HepG2 (cell line): ENCODE measurements around the gene AANAT. TPM values are rescaled to one million over a fixed set of nuclear protein-coding genes. Genes with fewer than 3 reads are reported as not detected.

Experiments used
- ARNT2 ChIP-seq: sonication (generic); formaldehyde crosslinking; IDR thresholded peaks from 2 replicates; pipeline ENCODE4 v1.8.0; 2022; ENCODE audit warnings: mild to moderate bottlenecking, low read depth, missing genetic modification reagents, moderate library complexity
- CBFB ChIP-seq: sonication (generic); formaldehyde crosslinking; IDR thresholded peaks from 2 replicates; pipeline ENCODE4 v1.4.0; 2020; ENCODE audit warnings: missing genetic modification reagents
- CHD4 ChIP-seq: fragments of 200-600 bp; sonication (generic); IDR thresholded peaks from 2 replicates; pipeline ENCODE4 v1.7.0; 2017; ENCODE audit warnings: mild to moderate bottlenecking, low read length, borderline replicate concordance
- CREBL2 ChIP-seq: sonication (generic); formaldehyde crosslinking; IDR thresholded peaks from 2 replicates; pipeline ENCODE4 v1.8.1; 2023; ENCODE audit warnings: missing genetic modification reagents, mild to moderate bottlenecking, borderline replicate concordance
- FOXO4 ChIP-seq: sonication (generic); formaldehyde crosslinking; conservative IDR thresholded peaks from 2 replicates; pipeline ENCODE4 v1.8.1; 2023; ENCODE audit warnings: missing genetic modification reagents
- HNF1B ChIP-seq: sonication (generic); formaldehyde crosslinking; IDR thresholded peaks from 2 replicates; pipeline ENCODE4 v1.5.1; 2020; ENCODE audit warnings: mild to moderate bottlenecking, moderate library complexity, missing genetic modification reagents
- MAFF ChIP-seq: IDR thresholded peaks from 2 replicates; pipeline ENCODE4 v1.6.1; 2011; ENCODE audit warnings: low read depth, low read length, improper control_type of control experiment
- MATR3 ChIP-seq: sonication (generic); formaldehyde crosslinking; IDR thresholded peaks from 2 replicates; pipeline ENCODE4 v1.4.0; 2020; ENCODE audit warnings: missing genetic modification reagents
- POLR2AphosphoS2 ChIP-seq: IDR thresholded peaks from 2 replicates; pipeline ENCODE4 v1.6.1; 2011; ENCODE audit warnings: low read depth, low read length, improper control_type of control experiment
- RCOR2 ChIP-seq: IDR thresholded peaks from 2 replicates; pipeline ENCODE4 v1.6.1; 2016; ENCODE audit warnings: missing biosample characterization, missing genetic modification reagents
- SATB2 ChIP-seq: sonication (generic); formaldehyde crosslinking; IDR thresholded peaks from 2 replicates; pipeline ENCODE4 v1.5.0; 2020; ENCODE audit warnings: missing genetic modification reagents
- SMAD3 ChIP-seq: sonication (generic); formaldehyde crosslinking; IDR thresholded peaks from 2 replicates; pipeline ENCODE4 v1.4.0; 2020; ENCODE audit warnings: missing genetic modification reagents
- THYN1 ChIP-seq: sonication (generic); formaldehyde crosslinking; IDR thresholded peaks from 2 replicates; pipeline ENCODE4 v1.8.1; 2023; ENCODE audit warnings: low read depth, mild to moderate bottlenecking, moderate library complexity, missing genetic modification reagents, borderline replicate concordance
- YEATS4 ChIP-seq: sonication (generic); formaldehyde crosslinking; IDR thresholded peaks from 2 replicates; pipeline ENCODE4 v1.4.0; 2020; ENCODE audit warnings: missing genetic modification reagents, borderline replicate concordance
- ZBTB2 ChIP-seq: sonication (generic); formaldehyde crosslinking; IDR thresholded peaks from 2 replicates; pipeline ENCODE4 v1.8.0; 2022; ENCODE audit warnings: low read depth, missing genetic modification reagents
- ZFP41 ChIP-seq: sonication (generic); formaldehyde crosslinking; IDR thresholded peaks from 2 replicates; pipeline ENCODE4 v1.4.0; 2020; ENCODE audit warnings: mild to moderate bottlenecking, missing genetic modification reagents, borderline replicate concordance
- ZNF224 ChIP-seq: sonication (generic); formaldehyde crosslinking; IDR thresholded peaks from 2 replicates; pipeline ENCODE4 v1.5.0; 2020; ENCODE audit warnings: mild to moderate bottlenecking, missing genetic modification reagents
- ZNF251 ChIP-seq: sonication (generic); formaldehyde crosslinking; IDR thresholded peaks from 2 replicates; pipeline ENCODE4 v1.9.0; 2021; ENCODE audit warnings: mild to moderate bottlenecking, missing genetic modification reagents
- ZNF275 ChIP-seq: sonication (generic); formaldehyde crosslinking; IDR thresholded peaks from 2 replicates; pipeline ENCODE4 v1.8.0; 2022; ENCODE audit warnings: missing genetic modification reagents, mild to moderate bottlenecking, inconsistent platforms, borderline replicate concordance
- ZNF362 ChIP-seq: sonication (generic); formaldehyde crosslinking; IDR thresholded peaks from 2 replicates; pipeline ENCODE4 v1.4.0; 2020; ENCODE audit warnings: missing genetic modification reagents, mild to moderate bottlenecking, borderline replicate concordance
- ZNF382 ChIP-seq: sonication (generic); formaldehyde crosslinking; IDR thresholded peaks from 2 replicates; pipeline ENCODE4 v1.5.0; 2020; ENCODE audit warnings: missing genetic modification reagents, mild to moderate bottlenecking, borderline replicate concordance
- ZNF441 ChIP-seq: sonication (generic); formaldehyde crosslinking; IDR thresholded peaks from 2 replicates; pipeline ENCODE4 v1.7.0; 2021; ENCODE audit warnings: missing genetic modification reagents, borderline replicate concordance
- ZNF543 ChIP-seq: sonication (generic); formaldehyde crosslinking; IDR thresholded peaks from 2 replicates; pipeline ENCODE4 v1.4.0; 2020; ENCODE audit warnings: mild to moderate bottlenecking, missing genetic modification reagents
- ZNF720 ChIP-seq: sonication (generic); formaldehyde crosslinking; IDR thresholded peaks from 2 replicates; pipeline ENCODE4 v1.4.0; 2020; ENCODE audit warnings: missing genetic modification reagents
- ZNF839 ChIP-seq: sonication (generic); formaldehyde crosslinking; IDR thresholded peaks from 2 replicates; pipeline ENCODE4 v1.4.0; 2020; ENCODE audit warnings: missing genetic modification reagents, mild to moderate bottlenecking, borderline replicate concordance
- polyA plus RNA-seq, 8 experiments: library from polyadenylated mRNA; depleted of rRNA in 3 of 8; stranded (reverse) in 7 of 8; unstranded in 1 of 8; fragments of >200 nt; fragmentation: Illumina TruSeq in 4 of 8; extraction: Trizol in 4 of 8; gene quantifications; 2 replicates each; pipeline versions ENCODE4 v1.2.1 to v1.2.3, GENCODE V29; 2011 to 2016; ENCODE audit warnings: low read depth in 4 of 8, missing spikeins in 1 of 8, mixed read lengths in 1 of 8; ENCODE audit not compliant: insufficient read depth in 1 of 8
- total RNA-seq, 5 experiments: library from RNA; depleted of rRNA; stranded (reverse); fragments of >200 nt; fragmentation: Illumina TruSeq; extraction: Trizol; gene quantifications; 2 replicates each; pipeline ENCODE4 v1.2.3, GENCODE V29; 2016; ENCODE audit warnings: low read depth in 1 of 5

AANAT gene
- total and polyA plus RNA-seq, 2 of the 13 experiments (the other 11 are each of a cell fraction or from before 2014, with no cell fraction given) = 0.07 TPM; not detected in 1

- TF ChIP-seq ZNF839 (CRISPR knock-in tag) = no peak
- TF ChIP-seq CREBL2 (CRISPR knock-in tag) = no peak
- TF ChIP-seq ZNF543 (CRISPR knock-in tag) = no peak
- peak; percentile 86 for TF ChIP-seq RCOR2
- no peak for TF ChIP-seq ZNF720
- no peak for TF ChIP-seq SATB2 (CRISPR knock-in tag)
- no peak for TF ChIP-seq MATR3
- no peak for TF ChIP-seq ZNF382 (CRISPR knock-in tag)
- no peak for TF ChIP-seq FOXO4 (CRISPR knock-in tag)
- no peak for TF ChIP-seq POLR2AphosphoS2
- TF ChIP-seq ZFP41 (CRISPR knock-in tag) = no peak
- no peak for TF ChIP-seq THYN1 (CRISPR knock-in tag)
- no peak for TF ChIP-seq CHD4
- TF ChIP-seq ZNF441 (CRISPR knock-in tag) = peak; percentile 62; the same call in 1 of the 2 replicates
- TF ChIP-seq ZBTB2 = no peak
- TF ChIP-seq MAFF = no peak
- TF ChIP-seq SMAD3 (CRISPR knock-in tag) = peak; percentile 98
- TF ChIP-seq HNF1B (CRISPR knock-in tag) = peak; percentile 89
- TF ChIP-seq ZNF224 (CRISPR knock-in tag) = no peak
- TF ChIP-seq ZNF251 (CRISPR knock-in tag) = no peak
- TF ChIP-seq ZNF362 (CRISPR knock-in tag) = no peak
- TF ChIP-seq ARNT2 (CRISPR knock-in tag) = peak; percentile 84
- TF ChIP-seq CBFB (CRISPR knock-in tag) = 0 out of 2 replicates have a peak, but pooled peaks have one; percentile 50
- 0 out of 2 replicates have a peak, but pooled peaks have one; percentile 17 for TF ChIP-seq ZNF275
- TF ChIP-seq YEATS4 = no peak; the same call in 1 of the 2 replicates
Measured at GRCh38 chr17:76499267-76499667, 31.9 kb downstream of the AANAT start (continued).
